SJCRH30 (cell line): ENCODE results near the gene HOGA1. TPM values are rescaled to one million over a fixed set of nuclear protein-coding genes. Genes with fewer than 3 reads are reported as not detected.
"Not testable (repeated sequence)": the region's sequence is repeated elsewhere in the genome, so short reads cannot be mapped to it uniquely, and the experiment has no call there.

Experiments used
- DNase-seq, 2 experiments: peaks; one replicate each; pipeline ENCODE4 v3.0.0-alpha.2; 2015 to 2020
- H3K27ac ChIP-seq: fragments of 250-450 bp; sonication (Bioruptor Pico); 2 replicates; pipeline ENCODE4 v1.5.1; 2020; ENCODE audit warnings: mild to moderate bottlenecking, moderate library complexity
- H3K27me3 ChIP-seq: fragments of 250-450 bp; sonication (Bioruptor Pico); 2 replicates; pipeline ENCODE4 v1.5.1; 2020; ENCODE audit warnings: mild to moderate bottlenecking, moderate library complexity
- H3K36me3 ChIP-seq: fragments of 250-450 bp; sonication (Bioruptor Pico); 2 replicates; pipeline ENCODE4 v1.5.1; 2020; ENCODE audit warnings: mild to moderate bottlenecking, moderate library complexity
- H3K4me1 ChIP-seq: fragments of 250-450 bp; sonication (Bioruptor Pico); 2 replicates; pipeline ENCODE4 v1.5.1; 2020; ENCODE audit warnings: mild to moderate bottlenecking, moderate library complexity
- H3K4me3 ChIP-seq: fragments of 250-450 bp; sonication (Bioruptor Pico); 2 replicates; pipeline ENCODE4 v1.5.1; 2020; ENCODE audit warnings: mild to moderate bottlenecking, moderate library complexity
- H3K9me3 ChIP-seq: fragments of 250-450 bp; sonication (Bioruptor Pico); replicated peaks from 2 replicates; pipeline ENCODE4 v1.5.1; 2020; ENCODE audit warnings: mild to moderate bottlenecking, moderate library complexity
- total RNA-seq: library from RNA; depleted of rRNA; stranded (reverse); fragments of >200 nt; shearing (Covaris generic); gene quantifications from 2 replicates; pipeline ENCODE4 v1.2.3, GENCODE V29; 2014

HOGA1 gene
- total RNA-seq, 1 experiment from 2014 or later: 3.5 TPM

GRCh38 chr10:97567891-97568290 lies 16.3 kb upstream of the HOGA1 start:
- H3K4me1 ChIP-seq: peaks cover 30% of the 10 kb centered on the region
- DNase-seq: no peak
- H3K36me3 ChIP-seq: no peaks in the 10 kb centered on the region
- no peaks in the 10 kb centered on the region; the same call in 1 of the 2 replicates for H3K9me3 ChIP-seq
- no peak overlapping the region for H3K4me3 ChIP-seq
- H3K27ac ChIP-seq: no peak overlapping the region
- no peaks in the 10 kb centered on the region for H3K27me3 ChIP-seq

- DNase-seq: no peak
- no peaks in the 10 kb centered on the region for H3K9me3 ChIP-seq
- no peak overlapping the region for H3K4me3 ChIP-seq
- H3K36me3 ChIP-seq: no peaks in the 10 kb centered on the region
- H3K4me1 ChIP-seq: peaks cover 40% of the 10 kb centered on the region
- no peaks in the 10 kb centered on the region for H3K27me3 ChIP-seq
- H3K27ac ChIP-seq: peak overlapping the region; percentile 55
Measured at GRCh38 chr10:97570146-97570788, 13.9 kb upstream of the HOGA1 start.

DNA sequence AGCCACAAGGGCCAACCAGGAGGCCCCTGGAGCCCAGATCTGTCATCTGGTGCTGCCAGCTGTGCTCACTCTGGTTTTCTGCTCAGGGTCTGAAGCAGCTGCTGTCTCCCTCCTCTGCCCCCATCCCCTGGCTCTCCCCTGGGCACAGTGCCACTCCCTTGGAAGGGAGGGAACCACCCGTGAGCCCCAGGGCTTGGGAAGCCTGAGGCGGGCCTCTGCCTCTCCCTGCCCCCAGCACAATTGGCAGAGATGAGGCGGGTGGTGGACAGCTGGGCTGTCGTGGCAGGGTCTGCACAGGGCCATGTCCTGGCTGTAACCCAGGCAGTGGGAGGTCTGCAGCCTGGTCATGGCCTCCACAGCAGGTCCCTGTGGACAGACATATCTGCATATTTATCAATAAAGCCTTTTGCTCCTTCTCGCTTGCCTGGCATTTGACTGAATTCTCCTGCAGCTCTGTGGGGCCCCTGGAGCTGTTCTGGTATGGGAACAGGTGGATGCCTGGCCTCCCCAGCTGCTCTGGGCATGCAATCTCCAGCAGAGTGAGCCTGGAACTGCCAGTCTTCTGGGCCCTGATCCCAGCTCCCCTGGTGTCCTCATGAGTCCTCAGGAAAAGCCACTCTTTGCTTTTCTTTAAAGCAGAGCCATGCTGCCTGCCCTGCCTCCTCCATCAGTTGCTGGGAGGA lies 13.3 kb upstream of the HOGA1 start:
- H3K4me3 ChIP-seq: no peak overlapping the region
- peak overlapping the region; percentile 55 for H3K27ac ChIP-seq
- peak; percentile 88 for DNase-seq
- H3K36me3 ChIP-seq: no peaks in the 10 kb centered on the region
- H3K27me3 ChIP-seq: no peaks in the 10 kb centered on the region
- H3K9me3 ChIP-seq: no peaks in the 10 kb centered on the region
- H3K4me1 ChIP-seq: peaks cover 40% of the 10 kb centered on the region

DNA sequence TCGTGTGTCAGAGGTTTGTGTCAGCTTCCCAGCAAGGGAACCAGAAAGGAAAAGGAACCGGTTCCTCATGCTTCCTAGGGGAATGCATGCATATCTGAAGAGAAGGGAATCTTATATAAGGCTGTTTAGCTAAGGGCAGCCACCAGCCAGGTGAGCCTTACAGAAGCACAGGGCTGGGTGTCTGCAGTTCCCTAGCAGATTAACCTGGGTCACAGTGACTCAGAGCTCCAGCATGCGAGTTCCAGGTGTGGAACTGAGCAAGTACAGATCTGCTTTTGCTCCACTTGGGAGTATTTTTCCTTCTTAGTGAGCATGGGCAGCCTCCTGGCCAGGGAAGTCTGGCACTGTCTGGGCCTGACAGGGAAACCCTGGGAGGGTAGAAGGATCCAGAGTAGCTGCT lies 12.6 kb upstream of the HOGA1 start:
- Histone ChIP-seq H3K4me3 (no peak overlapping the region), H3K36me3 (no peaks in the 10 kb centered on the region), H3K27ac (peak overlapping the region; percentile 55), H3K4me1 (peaks cover 40% of the 10 kb centered on the region), H3K27me3 (no peaks in the 10 kb centered on the region), H3K9me3 (no peaks in the 10 kb centered on the region)
- no peak for DNase-seq

DNA sequence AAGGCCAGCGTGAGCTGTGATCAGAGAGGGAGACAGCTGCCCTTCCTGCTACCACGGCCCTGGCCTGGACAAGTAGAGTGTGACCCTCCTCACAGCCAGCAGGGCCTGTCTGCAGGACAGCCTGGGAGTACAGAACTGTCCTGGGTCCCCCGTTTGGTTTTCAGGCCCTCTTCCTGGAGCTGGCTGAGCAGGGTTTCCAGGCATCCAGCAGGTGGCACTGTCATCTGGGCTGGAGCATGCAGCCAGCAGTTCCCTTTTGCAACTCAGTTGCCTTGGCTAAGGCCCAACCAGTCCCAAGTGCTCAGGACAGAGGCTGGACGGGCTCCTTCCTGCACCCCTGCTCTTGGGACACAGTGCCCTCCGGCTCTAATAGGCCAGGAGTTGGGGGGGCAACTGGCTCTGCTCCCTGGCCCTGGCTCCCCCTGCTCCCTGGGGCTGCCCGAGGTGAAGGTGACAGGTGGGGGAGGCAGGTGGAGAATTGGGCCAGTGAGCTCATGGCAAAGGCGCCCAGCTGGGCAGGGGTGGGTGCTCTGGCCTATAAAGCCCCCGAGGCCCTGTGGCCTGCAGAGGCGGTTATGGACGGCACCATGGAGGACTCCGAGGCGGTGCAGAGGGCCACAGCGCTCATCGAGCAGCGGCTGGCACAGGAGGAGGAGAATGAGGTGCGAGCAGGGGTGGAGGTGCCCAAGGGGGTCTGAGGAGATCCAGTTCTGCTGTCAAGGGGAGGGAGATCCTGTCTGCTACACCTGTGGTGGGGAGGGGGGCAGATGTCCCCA lies 11.8 kb upstream of the HOGA1 start, which contains the start of gene ANKRD2:
TSS of gene ANKRD2 (plus strand) at position 566 of the 776 bp plus-strand sequence. CDS start at position 576, 10 bp downstream.
- no peaks in the 10 kb centered on the region for H3K9me3 ChIP-seq
- H3K4me3 ChIP-seq: no peak within 1 kb of the TSS
- peak within 1 kb of the TSS; percentile 55 for H3K27ac ChIP-seq
- H3K27me3 ChIP-seq: no peaks in the 10 kb centered on the region
- peak; percentile 82 to 88 for DNase-seq
- H3K4me1 ChIP-seq: peaks cover 40% of the 10 kb centered on the region
- no peaks in the 10 kb centered on the region for H3K36me3 ChIP-seq

DNA sequence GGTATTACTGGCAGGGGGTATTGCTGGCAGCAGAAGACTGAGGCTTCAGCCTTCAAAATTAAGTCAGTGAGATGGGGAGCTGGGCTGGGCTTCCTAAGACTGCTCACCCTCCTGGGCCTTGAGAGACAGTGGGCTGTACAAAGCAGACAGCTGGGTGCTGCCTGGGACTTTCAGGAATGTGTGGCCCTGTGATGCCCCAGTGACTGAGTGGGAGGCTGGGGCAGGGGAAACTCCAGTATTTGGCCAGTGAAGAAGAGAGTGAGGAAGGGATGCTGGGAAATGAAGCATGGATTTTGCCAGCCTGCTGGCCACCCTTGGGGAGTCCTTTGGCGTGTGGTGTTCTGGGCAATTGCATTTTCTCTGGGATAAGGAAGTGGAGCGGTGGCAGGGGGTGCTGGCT lies 11.2 kb upstream of the HOGA1 start:
- Histone ChIP-seq H3K27ac (peak overlapping the region; percentile 55; the same call in 1 of the 2 replicates), H3K4me3 (no peak overlapping the region), H3K36me3 (no peaks in the 10 kb centered on the region), H3K4me1 (peaks cover 40% of the 10 kb centered on the region), H3K27me3 (no peaks in the 10 kb centered on the region), H3K9me3 (no peaks in the 10 kb centered on the region)
- DNase-seq: peak; percentile 33 to 35

- H3K27ac ChIP-seq: no peak overlapping the region
- peaks cover 40% of the 10 kb centered on the region for H3K4me1 ChIP-seq
- H3K9me3 ChIP-seq: no peaks in the 10 kb centered on the region
- no peak overlapping the region for H3K4me3 ChIP-seq
- H3K36me3 ChIP-seq: no peaks in the 10 kb centered on the region
- H3K27me3 ChIP-seq: no peaks in the 10 kb centered on the region
- no peak for DNase-seq
Measured at GRCh38 chr10:97573672-97574071, 10.5 kb upstream of the HOGA1 start.

GRCh38 chr10:97574374-97575126 lies 9.6 kb upstream of the HOGA1 start:
- H3K27me3 ChIP-seq: no peaks in the 10 kb centered on the region
- no peaks in the 10 kb centered on the region for H3K9me3 ChIP-seq
- DNase-seq: peak; percentile 49 to 59
- peaks cover 40% of the 10 kb centered on the region for H3K4me1 ChIP-seq
- no peaks in the 10 kb centered on the region for H3K36me3 ChIP-seq
- H3K27ac ChIP-seq: no peak overlapping the region
- no peak overlapping the region for H3K4me3 ChIP-seq

DNA sequence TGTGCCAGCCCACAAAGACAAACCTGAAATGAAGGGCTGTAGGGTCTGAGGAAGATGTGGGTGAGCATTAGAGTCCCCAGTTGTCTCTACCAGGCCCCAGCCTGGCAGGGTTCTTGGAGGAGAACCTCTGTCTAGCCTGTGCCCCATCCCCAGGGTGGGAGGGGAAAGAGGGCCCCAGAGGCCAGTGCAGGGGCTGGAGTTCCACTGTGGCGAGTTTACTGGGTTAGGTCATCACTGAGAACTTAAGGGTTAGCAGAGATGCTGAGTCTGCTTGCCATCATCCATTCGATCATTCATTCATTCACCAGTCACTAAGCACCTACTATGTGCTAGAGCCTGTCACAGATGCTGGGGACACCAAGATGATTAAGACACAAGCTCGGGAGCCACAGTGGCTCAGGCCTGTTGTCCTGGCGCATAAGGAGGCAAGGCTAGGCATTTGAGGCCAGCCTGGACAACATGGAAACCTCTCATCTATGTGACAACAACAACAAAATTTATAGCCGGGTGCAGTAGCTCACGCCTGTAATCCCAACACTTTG lies 9.0 kb upstream of the HOGA1 start:
- H3K9me3 ChIP-seq: no peaks in the 10 kb centered on the region
- no peaks in the 10 kb centered on the region for H3K36me3 ChIP-seq
- no peak overlapping the region for H3K4me3 ChIP-seq
- H3K4me1 ChIP-seq: peaks cover 35% of the 10 kb centered on the region
- no peak for DNase-seq
- no peak overlapping the region for H3K27ac ChIP-seq
- H3K27me3 ChIP-seq: no peaks in the 10 kb centered on the region

GRCh38 chr10:97576487-97576886 lies 7.7 kb upstream of the HOGA1 start:
- H3K27ac ChIP-seq, H3K36me3 ChIP-seq, H3K9me3 ChIP-seq, H3K4me3 ChIP-seq, DNase-seq, H3K27me3 ChIP-seq: not testable (repeated sequence)
- peaks cover 24% of the 10 kb centered on the region for H3K4me1 ChIP-seq

DNA sequence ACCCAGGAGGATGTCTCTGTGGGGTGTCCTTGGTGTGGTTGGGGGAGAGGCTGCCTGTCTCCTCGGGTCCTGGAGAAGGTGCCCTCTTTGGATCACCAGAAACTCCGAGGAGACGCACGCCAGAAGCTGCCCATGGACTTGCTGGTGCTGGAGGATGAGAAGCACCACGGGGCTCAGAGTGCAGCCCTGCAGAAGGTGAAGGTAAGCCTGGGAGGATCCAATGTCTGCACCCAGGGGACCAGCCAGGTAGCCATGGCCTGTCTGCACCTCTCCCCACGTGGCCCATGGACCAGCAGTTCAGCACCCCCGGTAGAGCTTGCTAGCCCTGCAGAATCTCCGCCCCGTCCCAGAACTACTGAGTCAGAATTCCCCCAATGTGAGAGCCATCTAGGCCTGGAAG lies 6.5 kb upstream of the HOGA1 start:
- peaks cover 12% of the 10 kb centered on the region for H3K4me1 ChIP-seq
- H3K9me3 ChIP-seq: no peaks in the 10 kb centered on the region
- DNase-seq: no peak
- H3K36me3 ChIP-seq: no peaks in the 10 kb centered on the region
- H3K27me3 ChIP-seq: no peaks in the 10 kb centered on the region
- no peak overlapping the region for H3K27ac ChIP-seq
- H3K4me3 ChIP-seq: no peak overlapping the region

- DNase-seq: no peak
- Histone ChIP-seq H3K36me3 (no peaks in the 10 kb centered on the region), H3K4me3 (no peak overlapping the region)
Measured at GRCh38 chr10:97578171-97578844, 5.9 kb upstream of the HOGA1 start.

GRCh38 chr10:97580421-97581367 lies 3.5 kb upstream of the HOGA1 start:
- Histone ChIP-seq H3K36me3 (no peaks in the 10 kb centered on the region), H3K27ac (no peak overlapping the region), H3K4me3 (no peak overlapping the region), H3K27me3 (no peaks in the 10 kb centered on the region), H3K9me3 (no peaks in the 10 kb centered on the region), H3K4me1 (peaks cover 14% of the 10 kb centered on the region)
- DNase-seq: no peak

More at GRCh38 chr10:97578171-97578844, 5.9 kb upstream of the HOGA1 start:
- no peak overlapping the region for H3K27ac ChIP-seq
- H3K9me3 ChIP-seq: no peaks in the 10 kb centered on the region
- peaks cover 9% of the 10 kb centered on the region for H3K4me1 ChIP-seq
- no peaks in the 10 kb centered on the region for H3K27me3 ChIP-seq
